Jurkat, Clone E6-1 (cell line): ENCODE measurements around the gene DBN1.
A peak's percentile ranks its signal among the peaks of the same experiment; 100 is the strongest.

Source experiments
- DNase-seq: peaks from one replicate; pipeline ENCODE4 v3.0.0-alpha.2; 2011; ENCODE audit warnings: low read depth, low spot score
- H3K4me3 ChIP-seq: 2 replicates; pipeline ENCODE4 v1.5.1; 2011; ENCODE audit warnings: mild to moderate bottlenecking, low read length, control low read depth, moderate library complexity

Gene DBN1

GRCh38 chr5:177507596-177508220, 34.3 kb upstream of the DBN1 start:
- DNase-seq = no peak
- no peak overlapping the region for H3K4me3 ChIP-seq

DNA sequence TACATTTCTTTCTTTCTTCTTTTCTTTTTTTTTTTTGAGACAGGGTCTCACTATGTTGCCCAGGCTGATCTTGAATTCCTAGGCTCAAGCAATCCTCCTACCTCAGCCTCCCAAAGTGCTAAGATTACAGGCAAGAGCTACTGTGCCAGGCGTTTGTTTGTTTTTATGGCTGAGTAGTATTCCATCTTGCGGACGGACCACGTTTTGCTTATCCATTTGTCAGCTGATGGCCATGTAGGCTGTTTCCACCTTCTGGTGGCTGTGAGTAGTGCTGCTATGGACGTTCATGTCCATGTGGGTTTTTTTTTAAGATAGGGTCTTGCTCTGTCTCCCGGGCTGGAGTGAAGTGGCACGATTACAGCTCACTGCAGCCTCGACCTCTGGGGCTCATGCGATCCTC, 33.7 kb upstream of the DBN1 start:
- no peak overlapping the region for H3K4me3 ChIP-seq
- no peak for DNase-seq

- no peak overlapping the region for H3K4me3 ChIP-seq
- no peak for DNase-seq
These were observed 31.6 kb upstream of the DBN1 start for GRCh38 chr5:177505075-177505474.

GRCh38 chr5:177504086-177505056, 30.9 kb upstream of the DBN1 start:
- H3K4me3 ChIP-seq = no peak overlapping the region
- no peak for DNase-seq

- DNase-seq = no peak
- H3K4me3 ChIP-seq = no peak overlapping the region
These were observed 30.1 kb upstream of the DBN1 start for GRCh38 chr5:177503351-177504085.

GRCh38 chr5:177502886-177503285, 29.5 kb upstream of the DBN1 start:
- DNase-seq = no peak
- no peak overlapping the region for H3K4me3 ChIP-seq

DNA sequence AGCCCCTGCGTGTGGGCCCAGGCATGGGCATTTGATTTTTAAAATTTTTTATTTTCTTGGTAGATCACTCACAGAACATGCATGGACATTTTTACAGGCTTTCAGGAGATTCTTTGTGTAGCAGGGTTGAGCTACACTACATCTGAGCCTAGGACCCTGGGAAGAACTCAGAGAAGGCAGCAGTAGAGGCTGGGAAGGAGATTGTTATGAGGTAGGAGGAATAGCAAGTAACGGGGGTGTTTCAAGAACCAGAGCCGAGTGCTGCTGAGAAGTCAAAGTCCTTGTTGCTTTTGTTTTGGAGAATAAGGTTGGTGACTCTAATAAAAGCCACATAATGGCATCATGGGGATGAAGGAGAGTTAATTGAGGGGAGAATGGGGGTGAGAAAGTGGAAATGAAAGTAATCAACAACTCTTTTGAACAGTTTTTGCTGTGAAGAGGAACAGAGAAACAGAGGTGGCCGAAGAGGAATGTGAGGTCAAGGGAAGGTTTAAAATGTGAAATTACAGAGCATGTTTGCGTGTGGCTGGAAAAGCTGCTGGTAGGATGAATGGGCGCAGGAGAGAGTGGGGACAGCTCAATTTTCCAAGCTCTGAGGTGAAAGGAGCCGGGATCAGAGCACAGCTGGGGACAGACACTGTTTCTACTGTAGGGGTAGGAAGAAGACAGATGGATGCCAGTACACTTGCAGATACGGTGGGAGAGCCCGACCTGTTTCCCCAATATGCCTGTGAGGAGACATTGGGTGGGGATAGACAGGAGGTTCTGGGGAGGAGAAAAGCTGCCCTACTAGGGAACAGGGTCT, 28.6 kb upstream of the DBN1 start:
- H3K4me3 ChIP-seq = no peak overlapping the region
- DNase-seq = no peak

- H3K4me3 ChIP-seq = no peak overlapping the region
- DNase-seq = peak; percentile 60
These were observed 27.5 kb upstream of the DBN1 start for GRCh38 chr5:177500685-177501522.

- DNase-seq = no peak
- H3K4me3 ChIP-seq = no peak overlapping the region
These were observed 26.4 kb upstream of the DBN1 start for GRCh38 chr5:177499842-177500241.

GRCh38 chr5:177498013-177498787, 24.8 kb upstream of the DBN1 start:
- peak overlapping the region; percentile 60 for H3K4me3 ChIP-seq
- DNase-seq = no peak

- H3K4me3 ChIP-seq = peak within 1 kb of the TSS; percentile 60
- DNase-seq = peak; percentile 91
These were observed 24.0 kb upstream of the DBN1 start, which contains the start of gene PDLIM7 for GRCh38 chr5:177497292-177498012. TSS of gene PDLIM7 (minus strand) at chr5:177497604. CDS start at chr5:177496512, 1,092 bp downstream.

GRCh38 chr5:177496727-177497291, 23.4 kb upstream of the DBN1 start:
- no peak for DNase-seq
- H3K4me3 ChIP-seq = peak overlapping the region; percentile 60

GRCh38 chr5:177496070-177496726, 22.8 kb upstream of the DBN1 start:
- H3K4me3 ChIP-seq = no peak overlapping the region
- DNase-seq = no peak

GRCh38 chr5:177495243-177496060, 22.0 kb upstream of the DBN1 start:
- no peak overlapping the region for H3K4me3 ChIP-seq
- no peak for DNase-seq
